HG03442 (cell line): ENCODE measurements around the gene MYBPC1.
"Not testable (repeated sequence)": the region's sequence is repeated elsewhere in the genome, so short reads cannot be mapped to it uniquely, and the experiment has no call there.

Experiments used
- ATAC-seq: cut with Tn5 transposase; IDR thresholded peaks from one replicate; pipeline ENCODE4 v1.9.1; 2021; ENCODE audit warnings: mild to moderate bottlenecking, moderate library complexity; ENCODE audit not compliant: unreplicated experiment

MYBPC1 gene

DNA sequence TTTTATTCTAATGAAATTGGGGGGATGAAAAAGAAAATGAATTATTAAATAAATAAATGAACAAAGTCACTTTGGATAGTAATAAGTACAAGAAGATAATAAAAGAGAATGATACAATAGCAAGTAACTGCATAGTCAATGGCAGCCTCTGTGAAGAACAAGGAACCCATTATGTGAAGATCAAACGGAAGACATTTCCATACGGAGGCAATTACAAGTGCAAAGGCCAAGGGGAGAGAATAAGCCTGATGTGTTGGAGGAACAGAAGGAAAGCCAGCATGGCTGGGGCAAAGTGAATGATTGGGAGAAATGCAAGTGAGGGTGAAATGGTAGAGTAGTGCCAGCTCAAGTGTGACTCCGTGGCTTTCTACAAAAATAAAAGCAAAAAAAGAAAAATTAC lies 58.7 kb downstream of the MYBPC1 start:
- ATAC-seq, result no peak

- no peak for ATAC-seq
Observed at GRCh38 chr12:101654442-101654841, 59.7 kb downstream of the MYBPC1 start.

DNA sequence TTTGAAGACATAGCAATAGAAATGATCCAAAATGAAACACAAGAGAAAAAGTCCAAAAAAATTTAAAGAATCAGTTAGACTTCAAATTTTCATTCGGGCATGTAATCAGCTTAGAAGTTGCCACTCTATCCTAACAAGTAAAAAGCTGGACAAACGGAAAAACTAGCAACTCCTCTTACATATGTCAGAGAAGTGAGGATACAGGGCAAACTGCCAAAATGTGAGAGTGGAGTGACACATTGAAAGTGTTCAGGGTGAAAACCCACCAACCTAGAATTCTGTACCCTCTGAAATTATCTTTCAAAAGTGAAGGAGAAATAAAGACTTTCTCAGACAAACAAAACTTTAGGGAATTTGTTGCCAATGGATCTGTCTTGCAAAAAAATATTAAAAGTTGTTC lies 60.6 kb downstream of the MYBPC1 start:
- no peak for ATAC-seq

GRCh38 chr12:101660662-101661061 lies 65.9 kb downstream of the MYBPC1 start:
- ATAC-seq, result not testable (repeated sequence)

- no peak for ATAC-seq
Observed at GRCh38 chr12:101663298-101663697, 68.5 kb downstream of the MYBPC1 start.

DNA sequence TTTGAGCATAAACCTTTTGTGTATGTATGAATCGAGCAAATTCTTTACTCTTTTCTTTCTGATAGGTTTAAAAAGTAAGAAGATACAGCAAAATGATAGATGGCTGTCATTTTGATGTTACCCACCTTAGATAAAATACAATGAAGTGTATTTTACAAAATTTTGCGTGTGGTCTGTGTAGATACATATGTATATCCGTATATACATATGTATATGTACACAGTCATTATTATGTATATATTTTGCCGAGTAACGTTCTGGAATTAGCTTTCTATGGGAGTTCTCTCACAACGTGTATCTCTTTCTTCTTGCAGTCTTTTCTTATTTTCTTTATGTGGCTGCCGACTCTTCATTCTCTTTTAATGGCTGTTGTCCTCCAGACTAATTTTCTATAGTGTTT lies 70.2 kb downstream of the MYBPC1 start:
- no peak for ATAC-seq

GRCh38 chr12:101666052-101666728 lies 71.4 kb downstream of the MYBPC1 start:
- ATAC-seq, result no peak

DNA sequence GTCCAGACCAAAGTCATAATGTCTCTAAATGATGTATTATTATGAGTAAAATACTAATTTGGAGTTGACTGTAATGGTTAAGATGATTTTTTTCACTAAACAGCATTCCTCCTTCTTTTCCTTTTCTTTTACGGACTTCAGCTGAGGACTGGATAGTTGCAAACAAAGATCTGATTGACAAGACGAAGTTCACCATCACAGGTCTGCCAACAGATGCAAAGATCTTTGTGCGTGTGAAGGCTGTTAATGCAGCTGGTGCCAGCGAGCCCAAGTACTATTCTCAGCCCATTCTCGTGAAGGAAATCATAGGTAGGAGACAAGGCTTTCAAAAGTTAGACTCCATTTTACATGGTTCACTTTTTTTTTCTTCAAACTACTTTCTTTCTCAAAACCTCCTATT lies 72.8 kb downstream of the MYBPC1 start:
- no peak for ATAC-seq

- no peak for ATAC-seq
Observed at GRCh38 chr12:101670007-101670671, 75.4 kb downstream of the MYBPC1 start.

GRCh38 chr12:101671157-101671791 lies 76.5 kb downstream of the MYBPC1 start:
- ATAC-seq, result peak; percentile 86

- no peak for ATAC-seq
Observed at GRCh38 chr12:101671833-101672232, 77.1 kb downstream of the MYBPC1 start.

GRCh38 chr12:101675555-101675954 lies 80.8 kb downstream of the MYBPC1 start:
- ATAC-seq, result no peak

GRCh38 chr12:101676497-101676896 lies 81.7 kb downstream of the MYBPC1 start:
- ATAC-seq, result not testable (repeated sequence)

- ATAC-seq, result no peak
Observed at GRCh38 chr12:101678081-101678480, 83.3 kb downstream of the MYBPC1 start.

GRCh38 chr12:101680240-101680639 lies 85.5 kb downstream of the MYBPC1 start:
- ATAC-seq, result no peak

DNA sequence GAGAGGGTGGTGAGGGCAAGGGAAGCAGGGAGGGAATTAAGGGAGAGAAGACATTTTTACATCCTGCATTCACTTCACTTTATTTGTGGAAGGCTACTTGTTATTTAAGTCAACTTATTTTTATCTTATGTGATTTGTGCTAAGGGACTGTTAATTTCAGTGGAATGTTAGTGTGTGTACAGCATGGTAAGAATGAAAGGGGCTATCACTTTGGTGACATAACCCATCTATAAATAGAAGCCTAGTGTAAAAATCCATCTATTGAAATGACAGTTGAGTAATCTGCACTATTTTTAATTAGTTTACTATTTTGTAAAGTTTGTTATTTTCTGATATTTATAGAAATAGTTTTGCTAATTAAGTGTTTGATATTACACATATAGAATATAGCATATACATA lies 85.9 kb downstream of the MYBPC1 start:
- no peak for ATAC-seq

DNA sequence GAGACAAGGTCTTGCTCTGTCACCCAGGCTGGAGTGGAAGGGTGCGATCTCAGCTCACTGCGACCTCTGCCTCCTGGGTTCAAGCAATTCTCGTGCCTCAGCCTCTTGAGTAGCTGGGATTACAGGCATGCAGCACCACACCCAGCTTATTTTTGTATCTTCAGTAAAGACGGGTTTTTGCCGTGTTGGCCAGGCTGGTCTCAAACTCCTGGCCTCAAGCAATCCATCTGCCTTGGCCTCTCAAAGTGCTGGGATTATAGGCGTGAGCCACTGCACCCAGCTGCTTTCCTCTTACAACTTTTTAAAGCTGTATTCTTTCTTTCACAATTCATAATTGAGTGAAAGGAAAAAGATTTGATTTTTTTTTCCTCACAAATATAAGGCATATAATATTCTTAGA lies 86.9 kb downstream of the MYBPC1 start:
- not testable (repeated sequence) for ATAC-seq

- ATAC-seq, result no peak
Observed at GRCh38 chr12:101685092-101685491, 90.3 kb downstream of the MYBPC1 start.

- no peak for ATAC-seq
Observed at GRCh38 chr12:101686176-101686575, 91.4 kb downstream of the MYBPC1 start.

DNA sequence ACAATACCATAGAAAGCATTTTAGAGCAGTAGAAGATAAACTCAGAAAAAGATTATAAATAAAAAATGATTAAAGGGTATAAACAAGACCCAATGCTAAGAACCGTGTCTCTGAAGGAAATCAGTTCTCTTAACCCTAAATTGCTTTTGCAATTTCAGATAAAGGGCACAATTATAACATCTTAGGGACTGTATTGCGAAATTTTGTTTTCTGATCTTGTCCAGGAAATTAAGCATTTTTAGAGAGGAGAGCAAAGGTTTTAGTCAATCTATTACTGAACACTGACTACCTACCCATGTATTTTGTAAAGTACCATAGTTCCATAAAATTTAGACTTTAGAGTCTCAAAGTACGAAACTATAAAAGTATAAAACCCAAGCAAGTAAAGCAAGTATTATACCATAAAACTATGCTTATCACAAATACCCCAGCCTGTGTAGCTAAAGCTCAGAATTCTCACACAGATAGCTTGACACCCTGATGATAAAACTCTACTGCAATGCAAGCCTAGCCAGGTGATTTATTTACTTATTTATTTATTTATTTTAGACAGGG lies 95.8 kb downstream of the MYBPC1 start:
- no peak for ATAC-seq

- ATAC-seq, result no peak
Observed at GRCh38 chr12:101691503-101692096, 96.8 kb downstream of the MYBPC1 start.
